ENCODE measurements around the gene DNAI7. TPM values are rescaled to one million over a fixed set of nuclear protein-coding genes. Genes with fewer than 3 reads are reported as not detected.

Gene DNAI7
- total and polyA plus RNA-seq, 2 of the 8 experiments (the other 6 are each of a cell fraction or from before 2014, with no cell fraction given): 0.12 to 0.28 TPM

- Histone ChIP-seq H3K4me2 (ENCODE audit: insufficient read depth in 1 of 2, low read depth in 2 of 2, low read length in 2 of 2) (no peak overlapping the region), H2AK5ac (ENCODE audit: low read depth, low read length) (no peak overlapping the region), H2BK5ac (ENCODE audit: low read depth, low read length) (no peak overlapping the region), H3K79me2 (ENCODE audit: control insufficient read depth in 1 of 2, insufficient read depth in 2 of 2, low read length in 2 of 2) (no peaks in the 10 kb centered on the region), H3K79me1 (ENCODE audit: low read depth, low read length) (no peaks in the 10 kb centered on the region), H3K36me3 (ENCODE audit: control insufficient read depth in 2 of 4, insufficient read depth in 4 of 4, low read length in 3 of 4) (no peaks in the 10 kb centered on the region), H2BK15ac (ENCODE audit: low read length) (no peak overlapping the region), H4K20me1 (replicated peaks in 1 of 2; ENCODE audit: control insufficient read depth in 1 of 2, insufficient read depth in 2 of 2, low read length in 2 of 2) (no peaks in the 10 kb centered on the region), H4K5ac (ENCODE audit: insufficient read length, low read depth, low read length) (no peak overlapping the region), H4K91ac (replicated peaks; ENCODE audit: insufficient read length, low read length) (no peak overlapping the region), H3K27ac (ENCODE audit: low read depth, low read length) (no peak overlapping the region), H3K4me3 (ENCODE audit: extremely low read depth in 1 of 4, insufficient read depth in 2 of 4, low read depth in 3 of 4, low read length in 4 of 4) (no peak overlapping the region), H4K8ac (ENCODE audit: extremely low read depth, insufficient read depth, low read length) (no peak overlapping the region), H3K18ac (ENCODE audit: extremely low read depth, low read length) (no peak overlapping the region), H3K23ac (ENCODE audit: insufficient read length) (no peak overlapping the region), H3K27me3 (replicated peaks in 1 of 4; ENCODE audit: control insufficient read depth in 3 of 4, extremely low read depth in 1 of 4, insufficient read depth in 3 of 4, low read length in 3 of 4) (no peaks in the 10 kb centered on the region), H3K23me2 (ENCODE audit: low read depth, low read length) (no peaks in the 10 kb centered on the region), H3K4ac (replicated peaks; ENCODE audit: insufficient read length, low read depth, low read length) (no peak overlapping the region), H2BK20ac (ENCODE audit: low read length) (no peak overlapping the region), H2AFZ (ENCODE audit: low read length) (no peak overlapping the region), H3K9me3 (ENCODE audit: insufficient read depth in 2 of 2, low read depth in 1 of 2, low read length in 1 of 2) (no peaks in the 10 kb centered on the region), H3K14ac (ENCODE audit: insufficient read length) (no peak overlapping the region), H3K4me1 (replicated peaks in 1 of 4; ENCODE audit: control insufficient read depth in 3 of 4, insufficient read depth in 4 of 4, low read length in 3 of 4) (no peaks in the 10 kb centered on the region), H2BK12ac (ENCODE audit: low read depth, low read length) (no peak overlapping the region), H3K9ac (replicated peaks in 1 of 4; ENCODE audit: extremely low read depth in 1 of 4, low read depth in 3 of 4, low read length in 3 of 4) (no peak overlapping the region), H2BK120ac (replicated peaks; ENCODE audit: low read depth, low read length) (no peak overlapping the region), H3K56ac (replicated peaks; ENCODE audit: insufficient read length, low read depth, low read length) (no peak overlapping the region)
- TF ChIP-seq KDM1A (IDR thresholded peaks at IDR 0.05; ENCODE audit: borderline replicate concordance, low read length) (no peak), RNF2 (IDR thresholded peaks at IDR 0.05; ENCODE audit: borderline replicate concordance, low read depth, low read length, missing control alignments, poor library complexity, severe bottlenecking) (no peak), ZNF274 (IDR thresholded peaks at IDR 0.05; ENCODE audit: borderline replicate concordance, extremely low read depth, low read length) (no peak), JUN (IDR thresholded peaks at IDR 0.05; ENCODE audit: low read depth, low read length) (no peak), BACH1 (IDR thresholded peaks at IDR 0.05; ENCODE audit: low read length) (no peak), SP2 (IDR thresholded peaks at IDR 0.05; ENCODE audit: low read length) (no peak), SUZ12 (IDR thresholded peaks at IDR 0.05; ENCODE audit: low read length) (no peak)
- POLR2A ChIA-PET (ENCODE audit: partially characterized antibody): no interaction called here
- CTCF ChIA-PET (ENCODE audit: partially characterized antibody): interaction anchor here (0.6 to 2.6 kb wide), 12 partner anchors 10 to 266 kb away, joined by 3 to 31 read pairs (median 4); no protein-coding TSS in a partner anchor
- no peak for FAIRE-seq
- no peak for DNase-seq (ENCODE audit: low read depth in 1 of 2, low spot score in 2 of 2)
- WGBS, 2 experiments (ENCODE audit: extremely low coverage in 1 of 2, insufficient coverage in 1 of 2, insufficient read length in 1 of 2, insufficient replicate concordance in 2 of 2, low coverage in 1 of 2, low lambda C conversion rate in 2 of 2, missing lambda C conversion rate in 1 of 2): 90% methylated on average over 2 of the region's 2 CpGs; no CpG with 5 or more reads in 1 of the 2 experiments
Measured at GRCh38 chr12:25131270-25131669, 63.7 kb downstream of the DNAI7 start.
